SIG-M5 treated with dmso at 0.1 percent for 504 hours (cell line): ENCODE data around the gene DCUN1D1.
"Not testable (repeated sequence)": the region's sequence is repeated elsewhere in the genome, so short reads cannot be mapped to it uniquely, and the experiment has no call there.

ENCODE experiments used
- DNase-seq: peaks from one replicate; lab custom pipeline; 2025; ENCODE audit not compliant: unreplicated experiment; lab: John Stamatoyannopoulos, UW

The DCUN1D1 gene

DNA sequence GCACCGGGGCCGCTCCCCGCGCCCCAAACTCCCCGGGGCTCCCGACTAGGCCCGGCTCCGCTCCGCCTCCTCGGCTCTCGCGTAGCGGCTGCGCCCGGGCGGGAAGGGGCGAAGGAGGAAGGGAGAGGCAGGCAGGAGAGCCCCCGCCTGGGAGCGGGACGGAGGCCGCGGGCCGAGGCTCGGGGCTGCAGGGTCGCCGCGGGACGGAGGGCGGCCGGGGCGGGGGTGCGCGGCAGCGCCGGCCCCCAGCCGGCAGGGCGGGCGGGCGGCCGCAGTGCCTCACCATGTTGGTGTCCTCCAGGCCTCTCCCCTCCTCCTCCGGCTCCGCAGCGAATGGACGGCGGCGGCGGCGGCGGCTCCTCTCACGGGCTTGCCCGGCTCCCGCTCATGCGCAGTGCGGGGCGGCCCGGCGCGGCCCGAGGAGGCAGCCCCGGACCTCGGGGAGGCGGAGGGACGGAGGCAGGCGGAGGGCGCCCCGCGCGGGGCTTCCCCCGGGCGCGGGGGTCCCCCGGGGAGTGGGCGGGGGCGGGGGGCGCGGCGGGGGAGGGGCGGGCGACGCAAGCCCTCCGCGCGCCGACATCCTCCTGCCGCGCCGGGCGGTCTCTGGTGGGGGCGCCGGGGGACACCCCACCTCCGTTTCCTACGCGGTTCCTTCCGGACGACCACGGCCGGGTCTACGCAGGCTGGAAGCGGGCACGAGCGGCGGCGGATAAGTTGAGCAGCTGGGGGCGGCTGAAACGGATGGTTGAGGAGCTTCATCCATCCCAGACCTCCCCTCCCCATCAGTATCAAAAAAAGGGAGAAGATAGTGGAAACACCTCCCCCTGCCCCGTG is at the start of gene DCUN1D1:
DCUN1D1 (minus strand) TSS at position 335 of the 834 bp plus-strand sequence; CDS start at position 286, 49 bp downstream.
- peak; percentile 63 for DNase-seq

DNA sequence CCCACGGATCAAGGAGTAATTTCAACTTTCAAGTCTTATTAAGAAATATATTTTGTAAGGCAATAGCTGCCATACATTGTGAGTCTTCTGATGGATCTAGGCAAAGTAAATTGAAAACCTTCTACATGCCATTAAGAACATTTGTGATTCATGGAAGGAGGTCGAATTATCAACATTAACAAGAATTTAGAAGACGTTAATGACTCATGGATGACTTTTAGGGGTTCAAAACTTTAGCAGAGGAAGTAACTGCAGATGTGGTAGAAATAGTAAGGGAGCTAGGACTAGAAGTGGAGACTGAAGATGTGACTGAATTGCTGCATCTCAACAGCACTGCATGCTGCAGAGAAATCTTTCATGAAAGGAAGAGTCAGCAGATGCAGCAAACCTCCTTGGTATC is 48.1 kb upstream of the DCUN1D1 start:
- DNase-seq = no peak

DNA sequence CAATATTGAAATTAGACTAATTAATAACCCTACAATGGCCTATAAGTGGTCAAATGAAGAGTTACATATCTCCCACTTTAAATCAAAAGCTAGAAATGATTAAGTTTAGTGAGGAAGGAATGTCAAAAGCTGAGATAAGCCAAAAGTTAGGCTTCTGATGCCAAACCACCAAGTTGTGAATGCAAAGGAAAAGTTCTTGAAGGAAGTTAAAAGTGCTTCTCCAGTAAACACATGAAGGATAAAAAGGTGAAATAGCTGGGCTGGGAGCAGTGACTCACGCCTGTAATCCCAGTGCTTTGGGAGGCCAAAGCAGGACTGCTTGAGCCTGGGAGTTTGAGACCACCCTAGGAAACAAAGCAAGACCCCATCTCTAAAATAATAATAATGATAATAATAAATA is 46.9 kb upstream of the DCUN1D1 start:
- DNase-seq = no peak

DNA sequence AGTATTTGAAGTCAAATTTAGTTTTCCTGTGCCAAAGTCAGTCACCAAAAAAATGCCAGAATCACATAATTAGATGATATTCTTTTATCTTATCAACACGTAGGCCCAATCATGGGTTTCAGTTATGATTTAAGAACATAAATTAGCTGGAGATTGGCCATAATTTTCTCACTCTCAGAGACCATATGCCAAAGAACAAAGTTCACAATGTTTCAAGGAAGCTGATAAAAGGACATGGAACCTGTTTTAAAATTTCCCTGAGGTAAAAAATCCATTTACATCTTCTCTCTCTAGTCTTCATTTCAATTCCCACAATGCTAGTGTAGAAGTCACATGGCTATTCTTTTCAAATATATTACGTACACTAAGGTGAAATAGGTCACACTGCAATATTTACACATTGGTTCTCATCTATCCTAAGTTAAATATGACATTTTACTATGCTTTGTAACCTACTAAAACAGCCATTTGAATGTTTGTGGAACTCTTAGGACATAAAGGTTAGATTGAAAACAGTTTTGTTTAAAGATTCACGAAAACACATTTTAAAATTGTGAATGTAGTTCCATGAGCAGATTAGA is 42.7 kb upstream of the DCUN1D1 start:
- DNase-seq = no peak

DNA sequence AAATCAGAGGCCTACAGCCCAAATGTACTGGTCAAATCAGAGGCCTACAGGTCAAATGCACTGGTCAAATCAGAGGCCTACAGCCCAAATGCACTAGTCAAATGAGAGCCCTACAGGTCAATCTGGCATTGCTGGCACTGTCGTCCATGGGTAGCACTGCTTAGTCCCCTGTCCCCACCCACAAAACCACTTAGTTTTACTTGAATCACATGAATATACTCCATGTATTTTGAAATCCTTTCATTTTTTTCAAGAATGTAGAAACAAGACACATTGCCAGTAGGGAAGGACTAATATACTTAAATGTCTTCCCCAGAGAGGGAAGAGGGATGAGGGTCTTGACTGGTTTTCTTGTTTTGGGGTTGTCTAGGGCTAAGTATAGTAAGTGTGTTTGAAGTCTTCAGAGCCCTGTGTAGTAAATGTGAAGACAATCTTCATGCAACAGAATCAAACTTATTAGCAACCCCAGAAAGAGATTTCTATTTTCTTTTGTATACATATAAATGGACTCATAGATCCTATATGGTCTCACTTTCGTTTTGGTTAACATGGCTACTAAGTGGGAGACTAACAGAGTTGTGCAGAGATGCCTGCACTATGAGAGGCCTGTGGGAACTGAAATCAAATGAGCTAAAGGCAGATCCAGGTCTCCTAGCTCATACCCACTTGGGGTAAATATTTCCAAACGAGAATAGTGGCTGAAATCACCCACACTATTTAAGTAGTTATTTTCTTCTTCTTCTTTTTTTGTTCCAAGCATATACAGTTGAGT is 38.3 kb upstream of the DCUN1D1 start:
- DNase-seq = no peak

DNA sequence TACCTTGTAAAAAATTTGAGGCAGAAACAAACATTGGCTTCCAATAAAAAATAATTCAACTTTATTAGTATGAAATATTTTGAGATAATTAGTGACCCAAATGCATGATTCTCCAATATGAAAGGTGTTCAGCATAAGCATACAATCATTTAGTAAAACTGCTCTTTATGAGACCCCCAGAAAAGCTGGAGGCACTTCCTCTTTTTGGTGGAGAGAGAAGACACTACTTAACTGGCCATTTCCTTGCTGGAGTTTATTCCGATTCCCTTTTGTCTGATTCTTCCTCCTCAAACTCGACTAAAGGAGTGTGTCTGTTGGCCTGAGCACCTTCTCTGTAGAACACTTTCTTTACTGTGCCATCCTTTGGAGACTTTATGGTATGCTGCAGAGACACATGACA is 34.8 kb upstream of the DCUN1D1 start:
- no peak for DNase-seq

GRCh38 chr3:183013856-183014255 is 33.5 kb upstream of the DCUN1D1 start:
- no peak for DNase-seq

- DNase-seq = no peak
These were observed 32.7 kb upstream of the DCUN1D1 start for GRCh38 chr3:183013074-183013473.

DNA sequence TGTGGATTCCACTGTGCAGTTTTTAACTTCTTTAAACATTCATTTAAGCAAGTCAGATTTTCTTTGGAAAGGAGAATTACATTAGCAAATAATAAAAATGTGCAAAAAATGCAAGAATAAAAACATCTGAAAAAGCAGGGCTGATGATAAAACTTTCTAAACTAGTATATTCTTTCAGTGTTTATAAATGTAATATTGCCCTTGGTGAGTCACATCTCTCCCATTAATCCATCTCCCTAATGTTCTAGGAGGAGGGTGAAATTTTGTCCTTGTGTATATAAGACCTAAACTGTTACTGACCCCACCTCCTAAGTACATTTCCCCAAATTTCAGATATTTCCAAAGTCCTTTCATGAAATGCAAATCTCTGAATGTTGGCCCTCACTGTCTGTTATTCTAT is 28.5 kb upstream of the DCUN1D1 start:
- DNase-seq = no peak

GRCh38 chr3:183008303-183008702 is 28.0 kb upstream of the DCUN1D1 start:
- DNase-seq = no peak

DNA sequence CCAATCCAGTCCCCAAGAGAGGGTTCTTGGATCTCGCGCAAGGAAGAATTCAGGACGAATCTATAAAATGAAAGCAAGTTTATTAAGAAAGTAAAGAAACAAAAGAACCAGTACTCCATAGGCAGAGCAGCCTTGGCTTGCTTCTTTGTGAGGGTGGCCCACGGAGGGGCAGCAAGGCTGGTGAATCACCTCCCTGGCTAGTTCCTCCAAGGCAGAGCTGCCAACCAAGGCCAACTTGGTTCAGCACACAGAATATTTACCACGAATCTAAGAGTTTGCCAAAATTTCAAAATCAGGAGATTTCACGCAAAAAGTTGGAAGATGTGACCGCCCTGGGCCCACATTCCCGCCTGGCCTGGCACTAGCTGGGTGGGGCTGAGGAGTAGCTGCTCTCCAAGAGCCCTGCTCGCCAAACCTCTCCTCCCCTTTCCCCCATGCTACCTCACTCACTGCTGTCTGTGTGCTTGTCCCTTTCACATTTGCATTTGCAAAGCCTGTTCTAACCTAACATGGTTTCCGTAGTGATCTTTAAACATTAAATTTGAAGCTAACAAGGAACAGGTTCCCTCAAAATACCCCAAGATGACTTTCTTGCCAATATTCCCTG is 26.2 kb upstream of the DCUN1D1 start:
- no peak for DNase-seq

DNA sequence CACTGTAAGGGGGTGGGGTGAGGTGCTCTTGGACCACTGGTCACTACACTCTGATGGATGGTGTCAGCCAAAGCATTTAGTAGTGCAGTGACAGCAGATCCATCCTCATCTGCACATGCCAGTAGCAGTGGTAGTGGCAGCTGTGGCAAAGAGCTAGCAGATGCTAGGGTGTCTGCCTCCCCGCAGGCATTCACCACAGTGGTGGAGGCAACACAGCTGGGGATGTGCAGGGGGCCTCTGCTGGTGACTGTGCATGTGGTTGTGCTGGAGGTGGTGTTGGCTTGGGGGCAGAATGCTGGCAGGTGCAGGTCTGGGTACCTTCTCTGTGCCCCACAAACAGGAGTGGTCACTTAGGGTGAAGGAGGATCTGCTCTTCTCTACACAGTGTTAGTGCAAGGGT is 19.4 kb upstream of the DCUN1D1 start:
- DNase-seq = no peak

DNA sequence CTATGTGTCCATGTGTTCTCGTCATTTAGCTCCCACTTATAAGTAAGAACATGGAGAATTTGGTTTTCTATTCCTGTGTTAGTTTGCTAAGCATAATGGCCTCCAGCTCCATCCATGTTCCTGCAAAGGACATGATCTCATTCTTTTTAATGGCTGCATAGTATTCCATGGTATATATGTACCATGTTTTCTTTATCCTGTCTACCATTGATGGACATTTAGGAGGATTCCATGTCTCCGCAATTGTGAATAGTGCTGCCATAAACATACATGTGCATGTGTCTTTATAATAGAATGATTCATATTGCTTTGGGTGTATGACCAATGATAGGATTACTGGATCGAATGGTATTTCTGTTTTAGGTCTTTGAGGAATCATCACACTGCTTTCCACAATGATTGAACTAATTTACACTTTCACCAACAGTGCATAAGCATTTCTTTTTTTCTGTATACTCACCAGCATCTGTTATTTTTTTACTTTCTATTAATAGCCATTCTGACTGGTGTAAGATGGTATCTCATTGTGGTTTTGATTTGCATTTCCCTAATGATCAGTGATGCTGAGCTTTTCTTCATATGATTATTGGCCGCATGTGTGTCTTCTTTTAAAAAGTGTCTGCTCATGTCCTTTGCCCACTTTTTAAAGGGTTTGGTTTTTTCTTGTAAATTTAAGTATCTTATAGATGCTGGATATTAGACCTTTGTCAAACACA is 13.3 kb upstream of the DCUN1D1 start:
- DNase-seq = not testable (repeated sequence)

- DNase-seq = no peak
These were observed 9.2 kb upstream of the DCUN1D1 start for GRCh38 chr3:182989566-182989965.

- DNase-seq = no peak
These were observed 5.7 kb upstream of the DCUN1D1 start for GRCh38 chr3:182986021-182986420.

GRCh38 chr3:182983876-182984275 is 3.5 kb upstream of the DCUN1D1 start:
- DNase-seq = no peak

DNA sequence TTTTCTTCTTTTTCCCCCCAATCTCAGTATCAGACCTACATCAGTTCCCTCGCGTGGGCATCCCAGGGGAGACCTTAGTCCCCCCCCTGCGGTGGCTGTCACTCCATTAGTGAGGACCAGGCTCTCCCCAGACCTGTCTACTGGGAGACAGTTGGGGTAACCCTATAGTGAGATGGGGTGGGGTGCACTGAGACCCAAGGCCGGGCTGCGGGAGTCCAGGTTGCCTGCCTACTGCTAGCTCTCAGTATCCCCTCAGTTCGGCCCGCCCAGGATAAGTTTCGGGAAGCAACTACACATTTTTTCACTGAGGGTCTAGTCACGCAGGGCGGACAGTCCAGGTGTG is 671 bp upstream of the DCUN1D1 start:
- no peak for DNase-seq

- DNase-seq = peak; percentile 68
These were observed 605 bp downstream of the DCUN1D1 start for GRCh38 chr3:182979674-182980191.

DNA sequence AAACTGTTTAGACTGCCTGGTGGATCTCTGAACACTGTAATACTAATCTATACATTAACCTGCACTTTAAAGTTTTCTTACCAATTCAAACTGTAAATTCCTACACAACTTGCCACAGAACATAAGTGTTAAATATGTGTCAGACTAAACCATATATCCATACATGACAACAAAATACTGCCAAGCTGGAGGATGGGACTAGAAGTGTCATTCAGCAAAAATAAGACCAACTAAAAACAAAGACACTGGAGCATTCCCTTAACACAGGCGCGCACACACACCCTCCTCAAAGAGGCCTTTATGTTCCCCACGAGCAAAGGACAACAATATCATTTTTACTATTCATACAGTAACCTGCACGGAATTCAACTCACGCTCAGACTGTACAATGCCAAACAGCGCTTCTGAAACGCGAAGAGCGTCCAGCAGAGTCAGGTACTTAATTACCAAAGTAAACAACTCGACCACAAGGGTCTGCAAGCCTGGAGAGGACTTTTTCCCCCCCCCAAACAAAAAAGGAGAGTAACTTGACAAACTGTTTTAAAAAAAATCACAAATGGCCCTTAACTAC is 1.1 kb downstream of the DCUN1D1 start:
- no peak for DNase-seq

- DNase-seq = no peak
These were observed 2.0 kb downstream of the DCUN1D1 start for GRCh38 chr3:182978387-182978786.
